Fibroblast of skin of right quadriceps (primary cell): ENCODE results near the gene MON1B.
"Not testable (repeated sequence)": the region's sequence is repeated elsewhere in the genome, so short reads cannot be mapped to it uniquely, and the experiment has no call there.

Experiments used
- DNase-seq: peaks from one replicate; pipeline ENCODE4 v3.0.0-alpha.2; 2013

The MON1B gene

DNA sequence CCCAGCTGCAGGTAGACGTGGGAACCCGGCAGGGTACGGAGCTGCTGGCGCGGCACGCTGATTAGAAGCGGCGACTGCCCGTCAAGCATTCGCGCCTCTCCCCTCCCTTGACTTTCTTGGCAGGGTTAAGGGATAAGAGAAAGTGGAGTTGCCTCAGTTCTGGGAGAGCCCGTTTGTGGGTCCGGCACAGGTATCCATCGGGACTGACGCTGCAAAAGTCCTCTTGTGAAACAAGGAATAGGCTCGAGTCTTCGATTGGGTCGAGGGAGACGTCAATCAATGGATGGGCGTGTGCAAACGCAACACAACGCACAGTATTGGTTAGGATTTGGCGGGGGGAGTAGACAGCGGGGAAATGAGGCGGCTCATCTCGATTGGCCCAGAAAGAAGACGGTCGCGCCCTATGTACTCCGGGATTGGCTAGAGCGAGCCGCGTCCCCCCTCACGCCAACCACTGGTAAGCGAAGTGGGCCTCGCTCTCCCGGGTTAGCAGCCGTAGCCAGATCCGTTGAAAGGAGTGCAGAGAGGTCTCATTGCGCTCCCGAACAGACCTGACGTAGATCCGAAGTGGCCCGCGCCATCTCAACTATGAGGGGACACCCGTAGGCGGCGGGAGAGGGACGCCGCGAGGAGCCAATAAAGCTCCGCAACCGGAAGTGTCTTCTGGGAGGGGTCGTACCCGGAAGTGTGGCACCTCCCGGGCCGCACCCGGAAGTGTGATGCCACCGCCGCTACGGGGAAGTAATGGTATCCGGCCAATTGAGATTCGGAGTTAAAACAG lies at the start of gene MON1B:
Gene MON1B, plus strand, starts transcription at position 713 of the 781 bp plus-strand sequence. CDS start 296 bp downstream, outside the sequence.
- peak; percentile 99 for DNase-seq

DNA sequence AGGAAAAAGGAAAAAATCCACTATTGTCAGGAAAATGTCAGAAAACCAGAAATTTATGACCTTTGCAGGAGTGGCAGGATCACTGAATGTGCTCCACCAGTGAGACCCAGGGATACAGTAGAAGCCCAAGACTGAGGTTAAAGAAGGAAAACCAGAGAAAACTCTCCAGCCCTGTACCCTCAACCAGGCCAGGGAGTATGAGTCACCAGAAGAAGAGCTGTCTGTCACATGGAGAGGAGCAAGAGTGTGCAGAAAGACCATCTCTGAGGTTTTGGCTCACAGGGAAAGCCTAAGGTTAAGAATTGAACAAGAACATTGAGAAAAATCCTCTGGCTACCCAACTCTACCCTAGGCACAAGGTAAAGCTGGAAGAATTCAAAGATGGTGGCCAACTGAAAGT lies 47.6 kb upstream of the MON1B start:
- no peak for DNase-seq

DNA sequence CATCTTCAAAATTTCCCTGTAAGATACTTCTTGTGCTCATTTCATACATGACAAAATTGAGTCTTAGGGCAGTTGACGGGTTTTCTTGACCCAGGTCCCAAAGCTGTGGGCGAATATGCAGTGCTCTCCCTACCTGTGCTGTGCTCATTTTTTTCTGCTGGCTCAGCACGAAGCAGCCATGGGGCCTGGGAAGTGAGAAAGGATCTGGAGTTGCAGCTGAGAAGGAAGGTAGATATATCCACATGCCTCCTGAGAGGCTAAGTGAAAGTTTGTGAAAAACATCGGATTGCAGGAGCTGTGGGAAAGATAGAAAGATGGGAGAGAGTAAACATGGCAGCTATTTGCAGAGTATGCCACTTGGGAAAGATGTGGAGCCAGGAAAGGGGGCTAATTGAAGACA lies 42.9 kb upstream of the MON1B start:
- DNase-seq = no peak

GRCh38 chr16:77157346-77158058 lies 33.5 kb upstream of the MON1B start:
- DNase-seq = no peak

GRCh38 chr16:77158293-77158692 lies 32.7 kb upstream of the MON1B start:
- DNase-seq = no peak

GRCh38 chr16:77165006-77165405 lies 26.0 kb upstream of the MON1B start:
- DNase-seq = no peak

GRCh38 chr16:77165536-77166236 lies 25.3 kb upstream of the MON1B start:
- not testable (repeated sequence) for DNase-seq

DNA sequence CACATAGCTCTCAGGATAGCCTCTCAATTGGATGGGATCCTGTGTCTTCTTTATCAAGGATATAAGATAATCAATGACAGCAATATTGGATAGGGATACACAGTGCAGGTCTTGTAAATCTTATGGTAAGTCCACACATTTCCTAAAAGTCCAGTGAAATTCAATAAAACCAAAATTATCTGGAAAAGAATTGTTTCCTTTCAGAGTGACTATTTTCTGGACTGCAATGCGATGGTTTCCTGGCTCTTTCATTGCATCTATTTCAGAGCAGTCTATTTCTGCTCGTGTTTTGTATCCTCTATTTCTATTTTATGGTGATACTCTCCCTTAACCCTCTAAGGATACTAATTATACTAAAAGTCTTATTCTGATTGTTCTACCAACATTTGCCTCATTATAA lies 24.3 kb upstream of the MON1B start:
- no peak for DNase-seq

DNA sequence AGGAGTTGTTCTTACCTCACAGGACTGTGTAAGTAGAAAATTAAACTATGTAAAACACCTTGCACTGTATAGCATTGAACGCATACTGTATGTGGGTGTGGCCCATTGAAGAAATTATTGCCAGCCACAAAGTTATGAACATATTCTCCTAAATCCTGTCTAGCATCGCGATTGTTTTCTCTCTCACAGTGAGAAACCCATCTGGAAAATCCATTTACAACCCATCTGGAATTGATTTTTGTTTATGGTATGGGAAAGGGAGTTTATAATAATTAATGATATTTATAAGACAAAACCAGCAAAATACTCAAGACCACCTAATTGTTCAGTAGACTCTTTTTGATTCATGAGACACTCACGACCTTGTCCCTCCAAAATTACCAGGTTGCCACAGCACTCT lies 22.1 kb upstream of the MON1B start:
- no peak for DNase-seq

DNA sequence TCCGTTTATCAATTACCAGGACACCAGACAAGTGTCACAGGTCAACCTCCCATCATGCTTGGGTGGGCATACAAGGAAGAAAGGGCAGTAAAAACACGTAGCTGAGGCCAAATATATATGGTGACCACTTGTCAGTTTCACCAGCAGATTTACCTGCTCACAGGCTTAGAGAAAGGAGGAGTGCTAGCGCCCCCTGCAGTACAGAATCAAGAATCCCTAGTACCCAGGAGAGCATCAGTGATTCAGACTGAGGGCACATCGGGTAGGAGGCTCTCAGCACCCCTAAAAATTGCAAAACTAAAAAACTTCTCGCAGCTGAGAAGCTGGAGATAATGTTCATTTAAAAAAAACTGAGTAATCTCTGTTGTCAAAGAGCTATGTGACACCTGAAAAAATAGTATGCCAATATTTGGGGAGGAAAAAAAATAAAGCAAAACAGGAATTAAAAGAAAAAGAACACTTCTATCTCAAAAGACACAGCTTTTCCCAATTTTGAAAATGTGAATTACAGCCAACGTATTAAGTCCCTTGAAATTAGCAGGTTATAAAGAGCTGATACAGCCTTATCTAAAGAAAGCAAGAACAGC lies 21.2 kb upstream of the MON1B start:
- peak; percentile 17 for DNase-seq

DNA sequence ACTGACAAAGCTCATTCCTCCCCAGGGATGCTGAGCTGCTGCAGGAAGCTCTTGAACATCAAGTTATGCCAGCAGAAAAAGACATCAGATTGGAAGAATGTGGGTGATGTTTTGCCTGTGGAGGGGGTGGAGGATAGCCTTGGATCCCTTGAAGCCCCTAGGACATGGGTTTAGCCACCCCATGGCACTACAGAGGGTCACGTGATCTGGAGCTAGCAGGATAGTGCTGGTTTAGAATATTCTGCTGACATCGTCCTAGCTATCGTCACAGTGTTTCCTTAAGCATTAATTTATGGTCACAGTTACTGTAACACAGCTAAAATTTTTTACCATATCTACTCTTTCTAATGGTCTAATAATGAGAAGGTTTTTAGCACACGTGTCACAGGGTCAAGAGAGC lies 20.2 kb upstream of the MON1B start:
- DNase-seq = no peak

- DNase-seq = peak; percentile 55
Observed at GRCh38 chr16:77171745-77172635, 19.0 kb upstream of the MON1B start.

- DNase-seq = no peak
Observed at GRCh38 chr16:77172951-77173350, 18.0 kb upstream of the MON1B start.

- peak; percentile 32 for DNase-seq
Observed at GRCh38 chr16:77183137-77183536, 7.9 kb upstream of the MON1B start.

GRCh38 chr16:77186298-77186697 lies 4.7 kb upstream of the MON1B start:
- DNase-seq = not testable (repeated sequence)

- no peak for DNase-seq
Observed at GRCh38 chr16:77190190-77190477, 856 bp upstream of the MON1B start.

- no peak for DNase-seq
Observed at GRCh38 chr16:77191259-77191969, 424 bp downstream of the MON1B start.

GRCh38 chr16:77193377-77193776 lies 2.4 kb downstream of the MON1B start:
- no peak for DNase-seq

DNA sequence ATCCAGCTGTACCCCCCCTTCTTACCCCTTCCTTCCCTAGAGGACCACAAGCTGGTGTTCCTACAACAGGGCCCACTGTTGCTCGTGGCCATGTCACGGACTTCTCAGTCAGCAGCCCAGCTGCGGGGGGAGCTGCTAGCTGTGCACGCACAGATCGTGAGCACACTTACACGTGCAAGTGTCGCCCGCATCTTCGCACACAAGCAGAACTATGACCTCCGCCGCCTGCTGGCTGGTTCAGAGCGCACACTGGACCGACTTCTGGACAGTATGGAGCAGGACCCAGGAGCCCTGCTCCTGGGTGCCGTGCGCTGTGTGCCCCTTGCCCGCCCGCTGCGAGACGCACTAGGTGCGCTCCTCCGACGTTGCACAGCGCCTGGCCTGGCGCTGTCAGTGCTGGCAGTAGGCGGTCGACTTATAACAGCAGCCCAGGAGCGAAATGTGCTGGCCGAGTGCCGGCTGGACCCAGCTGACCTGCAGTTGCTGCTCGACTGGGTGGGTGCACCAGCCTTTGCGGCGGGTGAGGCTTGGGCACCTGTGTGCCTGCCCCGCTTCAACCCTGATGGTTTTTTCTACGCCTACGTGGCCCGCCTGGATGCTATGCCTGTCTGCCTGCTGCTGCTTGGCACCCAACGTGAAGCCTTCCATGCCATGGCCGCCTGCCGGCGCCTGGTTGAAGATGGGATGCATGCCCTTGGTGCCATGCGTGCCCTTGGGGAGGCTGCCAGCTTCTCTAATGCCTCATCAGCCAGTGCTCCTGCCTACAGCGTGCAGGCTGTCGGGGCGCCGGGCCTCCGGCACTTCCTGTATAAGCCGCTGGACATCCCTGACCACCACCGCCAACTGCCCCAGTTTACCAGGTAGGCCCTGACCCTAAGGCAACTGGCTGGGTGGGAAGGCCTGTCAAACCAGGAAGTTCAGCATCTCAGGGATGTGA lies 3.6 kb downstream of the MON1B start:
- DNase-seq = no peak

DNA sequence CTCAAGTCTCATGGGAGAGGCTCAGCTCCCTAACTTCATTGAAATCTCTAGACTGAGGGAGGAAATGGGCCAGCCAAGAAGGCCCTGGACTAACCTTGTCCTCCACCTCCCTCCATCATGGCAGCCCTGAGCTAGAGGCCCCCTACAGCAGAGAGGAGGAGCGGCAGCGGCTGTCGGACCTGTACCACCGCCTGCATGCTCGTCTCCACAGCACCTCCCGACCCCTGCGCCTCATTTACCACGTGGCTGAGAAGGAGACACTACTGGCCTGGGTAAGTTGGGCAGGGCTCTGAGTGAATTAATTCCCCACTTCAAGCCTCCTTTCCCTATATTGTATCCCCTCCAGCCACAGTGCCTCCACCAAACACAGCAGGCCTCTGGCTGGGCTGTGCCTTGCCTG lies 4.4 kb downstream of the MON1B start:
- DNase-seq = no peak

- no peak for DNase-seq
Observed at GRCh38 chr16:77197747-77198146, 6.8 kb downstream of the MON1B start.
